Heart right ventricle (tissue), 16 donors: Measurements from ENCODE around the gene PRMT3. TPM values are rescaled to one million over a fixed set of nuclear protein-coding genes. Genes with fewer than 3 reads are reported as not detected.
"Not testable (repeated sequence)": the region's sequence is repeated elsewhere in the genome, so short reads cannot be mapped to it uniquely, and the experiment has no call there.

Source experiments
- ATAC-seq, 8 donors: fragments of 200-7000 bp; cut with Tn5 transposase; one replicate each; pipeline ENCODE4 v1.9.1; 2020; ENCODE audit warnings: mild to moderate bottlenecking in 8 of 8, moderate library complexity in 8 of 8, moderate number of reproducible peaks in 1 of 8
- DNase-seq, 2 donors: peaks; one replicate each; pipeline ENCODE4 v3.0.0-alpha.2; 2020
- H3K27ac ChIP-seq, 10 donors: fragments of 200-600 bp; sonication (generic) in 2 of 10; one replicate each; pipeline versions ENCODE4 v1.5.0 to v1.8.0; 2020 to 2022; ENCODE audit warnings: mild to moderate bottlenecking in 3 of 10
- H3K27me3 ChIP-seq, 7 donors: fragments of 200-600 bp; one replicate each; pipeline ENCODE4 v1.8.0; 2021 to 2022; ENCODE audit warnings: mild to moderate bottlenecking in 2 of 7
- H3K36me3 ChIP-seq, 9 donors: fragments of 200-600 bp; sonication (generic) in 1 of 9; one replicate each; pipeline versions ENCODE4 v1.5.0 to v1.8.0; 2020 to 2022; ENCODE audit warnings: mild to moderate bottlenecking in 2 of 9
- H3K4me1 ChIP-seq, 9 donors: fragments of 200-600 bp; sonication (generic) in 1 of 9; one replicate each; pipeline versions ENCODE4 v1.5.0 to v1.8.0; 2020 to 2022; ENCODE audit warnings: mild to moderate bottlenecking in 4 of 9
- H3K4me3 ChIP-seq, 10 donors: fragments of 200-600 bp; sonication (generic) in 2 of 10; one replicate each; pipeline versions ENCODE4 v1.5.0 to v1.8.0; 2020 to 2022; ENCODE audit warnings: mild to moderate bottlenecking in 7 of 10, moderate library complexity in 2 of 10
- H3K9me3 ChIP-seq, 11 donors: fragments of 200-600 bp in 10 of 11; sonication (generic) in 2 of 11; one replicate each; pipeline versions ENCODE4 v1.5.0 to v1.8.0; 2013 to 2022; ENCODE audit warnings: mild to moderate bottlenecking in 2 of 11, control low read depth in 1 of 11, moderate library complexity in 1 of 11
- CTCF ChIP-seq, 9 donors: fragments of 200-600 bp; sonication (generic) in 2 of 9; IDR thresholded peaks; one replicate each; pipeline versions ENCODE4 v1.5.0 to v1.8.0; 2021 to 2022; ENCODE audit warnings: antibody characterized with exemption in 9 of 9, mild to moderate bottlenecking in 5 of 9, moderate library complexity in 1 of 9
- WGBS, 2 donors: extraction: QIAGEN DNeasy Blood & Tissue Kit; methylation state at CpG; one replicate each; pipeline ENCODE4 v1.1.7; 2013; ENCODE audit warnings: inconsistent platforms in 1 of 2; 5-methylcytosine and 5-hydroxymethylcytosine counted together
- intact Hi-C, 10 donors: fragments of 100-400 bp; cut with DNase I; formaldehyde crosslinking; loops; one replicate each; pipeline versions ENCODE4 v1.11.1 to v1.14.2; 2022
- polyA plus RNA-seq, 2 donors: library from polyadenylated mRNA; stranded (reverse); fragments of 200-250 nt; gene quantifications; one replicate each; pipeline ENCODE4 v1.2.3, GENCODE V29; 2013
- total RNA-seq, 10 donors: library from RNA; stranded (reverse); fragmentation: NEBNext Ultra II Directional in 3 of 10; extraction: Animal tissue kit (Norgen Biotek cat#: 25700) in 3 of 10; gene quantifications; one replicate each; pipeline versions ENCODE4 v1.2.1 to v1.2.4, GENCODE V29; 2021 to 2023
- donor health status: Arrhythmogenic right ventricular cardiomyopathy.
- donor health status: ischemic (EF 13 %, LVEDD 7.1; RV severe dilation, severe dysfunction).
- donor health status: healthy with polysubstance abuse.
- donor health status: DM: no; HTN: yes; CAD: no.
- donor health status: DM: no; HTN: no; CAD: no.
- donor health status: ischemic (EF 25% LVEDD 6.9; RV normal size, moderate dysfunction).
- donor health status: ischemic (EF 25% LVEDD 5.7; RV mildly dilated, moderate dysfunction).
- donor health status: healthy.
- donor health status: DM: yes; HTN: yes; CAD: no.
- donor health status: Ischemic cardiomyopathy.
- donor health status: ischemic (EF 35%, LVEDD 5.7; RV mildly dilated, moderate dysfunction).
- donor health status: nonischemic (EF 11% LVEDD 7.7; RV severe dilation, severe dysfunction).
- donor health status: DM: yes; HTN: yes; CAD: no.
- donor health status: PGD.
- donor health status: ischemic (EF 29% LVEDD 5.4; RV normal size, mild dysfunction).
- donor health status: nonischemic (EF 23%, LVEDD 6.1; RV moderate dilation, normal function).

PRMT3 gene
- total and polyA plus RNA-seq, 12 donors, result 7.3 to 16.3 (median 11.5) TPM

- no peak overlapping the region for H3K4me3 ChIP-seq
- H3K36me3 ChIP-seq, result peaks cover 0 to 96% (median 22%) of the 10 kb centered on the region in 9 donors
- H3K27ac ChIP-seq, result no peak overlapping the region
- no peak for TF ChIP-seq CTCF (IDR thresholded peaks at IDR 0.05)
- no peaks in the 10 kb centered on the region for H3K9me3 ChIP-seq
- ATAC-seq (no peak), DNase-seq (no peak)
- intact Hi-C loops, result no loop called here
- no peaks in the 10 kb centered on the region for H3K27me3 ChIP-seq
- 88 to 94% methylated on average over 3 of the region's 3 CpGs for WGBS, 2 donors
- no peaks in the 10 kb centered on the region for H3K4me1 ChIP-seq
These were observed 11.3 kb upstream of the PRMT3 start for GRCh38 chr11:20376162-20376730.

- WGBS, 2 donors, result 85 to 88% methylated on average over 15 of the region's 15 CpGs
- not testable (repeated sequence) for ATAC-seq, H3K9me3 ChIP-seq, H3K4me3 ChIP-seq, H3K27ac ChIP-seq, H3K27me3 ChIP-seq, DNase-seq
- H3K4me1 ChIP-seq, result peaks cover 0 to 24% (median 18%) of the 10 kb centered on the region in 9 donors
- intact Hi-C loops, result loop anchor here in 5 of 10 donors (2.0 to 5.0 kb wide), 3 partner anchors 221 to 226 kb away; no protein-coding TSS in a partner anchor
- peaks cover 0 to 43% (median 0%) of the 10 kb centered on the region in 9 donors for H3K36me3 ChIP-seq
These were observed 1.5 kb upstream of the PRMT3 start for GRCh38 chr11:20385996-20386395.

GRCh38 chr11:20388096-20389055, 860 bp downstream of the PRMT3 start:
- 10 to 11% methylated on average over 25 of the region's 25 CpGs for WGBS, 2 donors

GRCh38 chr11:20397281-20397680, 9.8 kb downstream of the PRMT3 start:
- no peaks in the 10 kb centered on the region for H3K27me3 ChIP-seq
- intact Hi-C loops, result loop anchor here in 5 of 10 donors (1.0 to 10.0 kb wide), 4 partner anchors 210 to 218 kb away; no protein-coding TSS in a partner anchor
- DNase-seq (no peak), ATAC-seq (peak in 1 of 8 donors; percentile 58)
- no peak overlapping the region for H3K27ac ChIP-seq
- H3K4me1 ChIP-seq, result no peaks in the 10 kb centered on the region
- TF ChIP-seq CTCF (IDR thresholded peaks at IDR 0.05), result peak in 8 of 9 donors; percentile 14 to 60 (median 52)
- no peak overlapping the region for H3K4me3 ChIP-seq
- WGBS, 2 donors, result 88 to 92% methylated on average over 3 of the region's 3 CpGs
- H3K9me3 ChIP-seq, result no peaks in the 10 kb centered on the region
- H3K36me3 ChIP-seq, result peaks cover 0 to 97% (median 22%) of the 10 kb centered on the region in 9 donors

More at GRCh38 chr11:20388096-20389055, 860 bp downstream of the PRMT3 start:
- H3K9me3 ChIP-seq, result no peaks in the 10 kb centered on the region
- H3K4me1 ChIP-seq, result peaks cover 0 to 24% (median 18%) of the 10 kb centered on the region in 9 donors
- no peak for TF ChIP-seq CTCF (IDR thresholded peaks at IDR 0.05)
- DNase-seq (peak in 1 of 2 donors; percentile 14), ATAC-seq (peak in 2 of 8 donors; percentile 1 to 20)
- H3K36me3 ChIP-seq, result peaks cover 0 to 45% (median 9%) of the 10 kb centered on the region in 9 donors
- intact Hi-C loops, result loop anchor here in 4 of 10 donors (5.0 kb wide), 2 partner anchors 219 to 224 kb away; no protein-coding TSS in a partner anchor
- peak overlapping the region; percentile 54 to 98 (median 79) for H3K4me3 ChIP-seq
- no peaks in the 10 kb centered on the region for H3K27me3 ChIP-seq
- peak overlapping the region; percentile 85 to 98 (median 93) for H3K27ac ChIP-seq
